Osteocyte (in vitro differentiated cells): ENCODE data around the gene SLF2. TPM values are rescaled to one million over a fixed set of nuclear protein-coding genes. Genes with fewer than 3 reads are reported as not detected.
A peak's percentile ranks its signal among the peaks of the same experiment; 100 is the strongest.

Experiments used
- DNase-seq: peaks from one replicate; pipeline ENCODE4 v3.0.0; 2021; ENCODE audit warnings: mixed read lengths; ENCODE audit not compliant: unreplicated experiment; ENCODE audit errors: extremely low spot score
- H3K27ac Mint-ChIP-seq: one replicate; pipeline ENCODE4 v1.8.0; 2021; ENCODE audit warnings: mild to moderate bottlenecking, mixed read lengths; ENCODE audit not compliant: unreplicated experiment
- H3K27me3 Mint-ChIP-seq: one replicate; pipeline ENCODE4 v1.8.0; 2021; ENCODE audit warnings: mixed read lengths; ENCODE audit not compliant: unreplicated experiment
- H3K36me3 Mint-ChIP-seq: one replicate; pipeline ENCODE4 v1.8.0; 2021; ENCODE audit warnings: mixed read lengths; ENCODE audit not compliant: unreplicated experiment
- H3K4me1 Mint-ChIP-seq: one replicate; pipeline ENCODE4 v1.8.0; 2021; ENCODE audit warnings: mixed read lengths; ENCODE audit not compliant: unreplicated experiment
- H3K4me3 Mint-ChIP-seq: one replicate; pipeline ENCODE4 v1.8.0; 2021; ENCODE audit warnings: mild to moderate bottlenecking, moderate library complexity, mixed read lengths; ENCODE audit not compliant: unreplicated experiment
- H3K9me3 Mint-ChIP-seq: one replicate; pipeline ENCODE4 v1.8.0; 2021; ENCODE audit warnings: mixed read lengths; ENCODE audit not compliant: unreplicated experiment
- total RNA-seq: library from RNA; stranded (reverse); gene quantifications from 2 replicates; pipeline ENCODE4 v1.2.1, GENCODE V29; 2021
- TF ChIP-seq, protein P1 (sequence below): fragments of 200-600 bp; sonication (generic); IDR thresholded peaks from 2 replicates; pipeline ENCODE4 v1.5.0; 2021; ENCODE audit warnings: antibody characterized with exemption, mild to moderate bottlenecking, moderate library complexity

SLF2 gene
- total RNA-seq, 1 donor from 2014 or later: 28.3 TPM

- Mint-ChIP-seq H3K4me3 (no peak overlapping the region), H3K4me1 (peaks cover 9% of the 10 kb centered on the region), H3K9me3 (no peaks in the 10 kb centered on the region), H3K27ac (no peak overlapping the region), H3K36me3 (peaks cover 11% of the 10 kb centered on the region), H3K27me3 (no peaks in the 10 kb centered on the region)
- no peak for DNase-seq
- TF ChIP-seq, protein P1, sequence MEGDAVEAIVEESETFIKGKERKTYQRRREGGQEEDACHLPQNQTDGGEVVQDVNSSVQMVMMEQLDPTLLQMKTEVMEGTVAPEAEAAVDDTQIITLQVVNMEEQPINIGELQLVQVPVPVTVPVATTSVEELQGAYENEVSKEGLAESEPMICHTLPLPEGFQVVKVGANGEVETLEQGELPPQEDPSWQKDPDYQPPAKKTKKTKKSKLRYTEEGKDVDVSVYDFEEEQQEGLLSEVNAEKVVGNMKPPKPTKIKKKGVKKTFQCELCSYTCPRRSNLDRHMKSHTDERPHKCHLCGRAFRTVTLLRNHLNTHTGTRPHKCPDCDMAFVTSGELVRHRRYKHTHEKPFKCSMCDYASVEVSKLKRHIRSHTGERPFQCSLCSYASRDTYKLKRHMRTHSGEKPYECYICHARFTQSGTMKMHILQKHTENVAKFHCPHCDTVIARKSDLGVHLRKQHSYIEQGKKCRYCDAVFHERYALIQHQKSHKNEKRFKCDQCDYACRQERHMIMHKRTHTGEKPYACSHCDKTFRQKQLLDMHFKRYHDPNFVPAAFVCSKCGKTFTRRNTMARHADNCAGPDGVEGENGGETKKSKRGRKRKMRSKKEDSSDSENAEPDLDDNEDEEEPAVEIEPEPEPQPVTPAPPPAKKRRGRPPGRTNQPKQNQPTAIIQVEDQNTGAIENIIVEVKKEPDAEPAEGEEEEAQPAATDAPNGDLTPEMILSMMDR: no peak
These were observed 95.4 kb downstream of the SLF2 start for GRCh38 chr10:101007915-101008822.

- H3K27me3 Mint-ChIP-seq: no peaks in the 10 kb centered on the region
- no peak overlapping the region for H3K4me3 Mint-ChIP-seq
These were observed 96.2 kb downstream of the SLF2 start for GRCh38 chr10:101008823-101009423.

GRCh38 chr10:101010329-101010728 lies 97.6 kb downstream of the SLF2 start:
- Mint-ChIP-seq H3K4me1 (peaks cover 25% of the 10 kb centered on the region), H3K9me3 (no peaks in the 10 kb centered on the region), H3K27me3 (no peaks in the 10 kb centered on the region), H3K27ac (no peak overlapping the region), H3K36me3 (no peaks in the 10 kb centered on the region), H3K4me3 (no peak overlapping the region)
- TF ChIP-seq, protein P1: no peak
- no peak for DNase-seq

More at GRCh38 chr10:101008823-101009423, 96.2 kb downstream of the SLF2 start:
- TF ChIP-seq, protein P1: no peak
- Mint-ChIP-seq H3K27ac (no peak overlapping the region), H3K9me3 (no peaks in the 10 kb centered on the region), H3K4me1 (peaks cover 14% of the 10 kb centered on the region), H3K36me3 (peaks cover 5% of the 10 kb centered on the region)
- no peak for DNase-seq

DNA sequence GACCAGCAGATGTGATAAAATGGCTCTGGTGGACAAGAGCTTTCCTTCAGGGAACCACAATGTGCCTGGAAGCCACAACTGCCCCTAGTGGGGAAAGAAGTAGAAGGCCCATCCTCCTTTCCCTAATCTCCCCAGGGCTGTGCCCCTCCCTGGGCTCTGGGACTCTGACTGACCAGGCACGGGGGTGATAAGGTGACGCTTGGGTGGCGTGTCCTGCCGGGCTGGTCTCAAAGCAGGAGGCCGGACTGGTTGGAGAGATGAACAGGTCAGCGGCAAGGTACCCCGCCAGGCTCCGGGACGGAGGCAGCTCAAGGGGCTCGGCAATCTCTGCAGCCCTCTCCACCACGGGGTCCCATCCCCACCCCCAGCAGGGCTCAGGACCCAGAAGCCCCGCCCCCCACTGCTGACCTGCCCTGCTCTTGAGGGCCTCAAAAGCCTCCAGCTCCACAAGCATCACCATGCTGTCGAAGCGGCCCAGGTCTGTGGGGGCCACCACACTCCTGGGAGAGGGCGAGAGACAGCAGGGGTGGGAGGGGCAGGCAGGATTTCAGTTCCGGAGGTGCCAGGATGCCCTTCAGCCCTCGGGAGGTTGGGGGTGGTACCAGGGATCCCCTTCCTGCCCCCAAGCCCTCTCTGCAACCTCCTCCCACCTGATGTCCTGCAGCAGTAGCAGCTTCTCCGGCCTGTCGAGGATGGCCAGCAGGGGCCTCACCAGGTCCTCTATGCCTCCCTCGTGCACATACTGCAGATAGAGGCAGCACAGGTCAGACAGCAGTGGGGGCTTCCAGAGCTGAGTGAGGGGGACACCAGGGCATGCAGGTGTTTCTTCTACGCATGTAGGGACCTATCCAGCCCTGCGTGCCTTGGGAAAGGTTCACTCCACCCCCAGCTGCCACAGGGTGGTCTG lies 99.0 kb downstream of the SLF2 start:
- no peak for DNase-seq
- H3K27me3 Mint-ChIP-seq: no peaks in the 10 kb centered on the region
- H3K4me3 Mint-ChIP-seq: no peak overlapping the region
- peaks cover 26% of the 10 kb centered on the region for H3K4me1 Mint-ChIP-seq
- no peaks in the 10 kb centered on the region for H3K36me3 Mint-ChIP-seq
- no peaks in the 10 kb centered on the region for H3K9me3 Mint-ChIP-seq
- TF ChIP-seq, protein P1: peak; percentile 35
- no peak overlapping the region for H3K27ac Mint-ChIP-seq
